Fibroblast of lung (primary cell): Measurements from ENCODE around the gene BMERB1. TPM values are rescaled to one million over a fixed set of nuclear protein-coding genes. Genes with fewer than 3 reads are reported as not detected.
"Not testable (repeated sequence)": the region's sequence is repeated elsewhere in the genome, so short reads cannot be mapped to it uniquely, and the experiment has no call there.

ENCODE experiments used
- DNase-seq, 2 donors: peaks; one replicate each; pipeline versions ENCODE4 v3.0.0 to v3.0.0-alpha.2; 2010; ENCODE audit warnings: low read depth in 2 of 2
- H2AFZ ChIP-seq: 2 replicates; pipeline ENCODE4 v1.5.1; 2012; ENCODE audit warnings: low read length, control low read depth, inconsistent platforms
- H3K27ac ChIP-seq: 2 replicates; pipeline ENCODE4 v1.5.1; 2011; ENCODE audit warnings: low read length, control low read depth; ENCODE audit not compliant: insufficient read depth
- H3K27me3 ChIP-seq: 2 replicates; pipeline ENCODE4 v1.5.1; 2011; ENCODE audit warnings: mild to moderate bottlenecking, low read length; ENCODE audit not compliant: control insufficient read depth, insufficient read depth
- H3K36me3 ChIP-seq: 2 replicates; pipeline ENCODE4 v1.5.1; 2011; ENCODE audit warnings: low read length; ENCODE audit not compliant: control insufficient read depth, insufficient read depth
- H3K4me1 ChIP-seq: 2 replicates; pipeline ENCODE4 v1.5.1; 2011; ENCODE audit warnings: low read length; ENCODE audit not compliant: control insufficient read depth, insufficient read depth; ENCODE audit errors: extremely low read depth
- H3K4me2 ChIP-seq: 2 replicates; pipeline ENCODE4 v1.5.1; 2011; ENCODE audit warnings: low read length, control low read depth; ENCODE audit not compliant: insufficient read depth; ENCODE audit errors: extremely low read depth
- H3K4me3 ChIP-seq, 4 experiments: fragments of 200-600 bp in 1 of 4; sonication (generic) in 1 of 4; replicated peaks in 1 of 4; 2 replicates each; pipeline ENCODE4 v1.5.1; 2011 to 2016; ENCODE audit warnings: low read length in 4 of 4, low read depth in 3 of 4, mild to moderate bottlenecking in 3 of 4, control low read depth in 2 of 4, inconsistent platforms in 1 of 4, mixed read lengths in 1 of 4; ENCODE audit not compliant: insufficient read depth in 1 of 4; ENCODE audit errors: control extremely low read depth in 1 of 4
- H3K79me2 ChIP-seq: 2 replicates; pipeline ENCODE4 v1.5.1; 2012; ENCODE audit warnings: mild to moderate bottlenecking, low read length, inconsistent platforms; ENCODE audit not compliant: control insufficient read depth, insufficient read depth
- H3K9ac ChIP-seq: 2 replicates; pipeline ENCODE4 v1.5.1; 2011; ENCODE audit warnings: mild to moderate bottlenecking, low read length, control low read depth; ENCODE audit not compliant: insufficient read depth
- H3K9me3 ChIP-seq: 2 replicates; pipeline ENCODE4 v1.5.1; 2012; ENCODE audit warnings: low read depth, low read length; ENCODE audit not compliant: control insufficient read depth, insufficient read depth
- H4K20me1 ChIP-seq: 2 replicates; pipeline ENCODE4 v1.5.1; 2011; ENCODE audit warnings: low read length; ENCODE audit not compliant: control insufficient read depth, insufficient read depth; ENCODE audit errors: extremely low read depth
- EZH2 ChIP-seq: IDR thresholded peaks from 2 replicates; pipeline ENCODE4 v1.5.1; 2012; ENCODE audit warnings: low read length, control low read depth, mild to moderate bottlenecking; ENCODE audit errors: missing control alignments
- polyA plus RNA-seq, 2 donors: library from polyadenylated mRNA; depleted of rRNA in 1 of 2; stranded (reverse) in 1 of 2; unstranded in 1 of 2; fragments of >200 nt; gene quantifications; 2 replicates each; pipeline ENCODE4 v1.2.1, GENCODE V29; 2011 to 2012; ENCODE audit warnings: missing spikeins in 1 of 2
- total RNA-seq: library from RNA; depleted of rRNA; stranded (reverse); fragments of >200 nt; gene quantifications from 2 replicates; pipeline ENCODE4 v1.2.1, GENCODE V29; 2014
- TF ChIP-seq, protein P1 (sequence below), 2 donors: IDR thresholded peaks in 1 of 2; conservative IDR thresholded peaks in 1 of 2; 1 replicate in 1 of 2; 2 replicates in 1 of 2; pipeline ENCODE4 v1.5.1; 2011 to 2012; ENCODE audit warnings: low read length in 2 of 2, control low read depth in 1 of 2, inconsistent platforms in 1 of 2, low read depth in 1 of 2, mild to moderate bottlenecking in 1 of 2

The BMERB1 gene
- total and polyA plus RNA-seq, 2 donors (not counting 1 experiment from before 2014, with no cell fraction given) = 39.1 to 46.0 TPM

DNA sequence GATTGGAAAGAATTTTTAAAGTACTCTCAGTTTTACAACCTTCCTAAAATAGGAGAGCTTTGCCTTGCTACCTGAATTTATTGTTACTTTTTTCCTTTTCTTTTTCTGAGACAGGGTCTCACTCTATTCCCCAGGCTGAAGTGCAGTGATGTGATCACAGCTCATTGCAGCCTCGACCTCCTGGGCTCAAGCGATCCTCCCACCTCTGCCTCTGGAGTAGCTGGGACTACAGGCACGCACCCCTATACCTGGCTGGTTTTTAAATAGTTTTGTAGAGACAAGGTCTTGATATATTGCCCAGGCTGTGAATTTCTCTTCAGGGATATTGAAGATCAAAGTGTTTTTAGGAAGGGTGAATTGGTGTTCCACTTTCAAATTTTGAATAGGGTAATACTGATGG is 35.1 kb upstream of the BMERB1 start:
- Histone ChIP-seq H3K36me3 (no peaks in the 10 kb centered on the region), H3K4me3 (no peak overlapping the region), H4K20me1 (no peaks in the 10 kb centered on the region), H3K27ac (no peak overlapping the region), H3K9me3 (no peaks in the 10 kb centered on the region), H2AFZ (no peak overlapping the region), H3K79me2 (no peaks in the 10 kb centered on the region), H3K4me1 (no peaks in the 10 kb centered on the region), H3K9ac (no peak overlapping the region), H3K27me3 (no peaks in the 10 kb centered on the region), H3K4me2 (no peak overlapping the region)
- DNase-seq = no peak
- TF ChIP-seq, protein P1, sequence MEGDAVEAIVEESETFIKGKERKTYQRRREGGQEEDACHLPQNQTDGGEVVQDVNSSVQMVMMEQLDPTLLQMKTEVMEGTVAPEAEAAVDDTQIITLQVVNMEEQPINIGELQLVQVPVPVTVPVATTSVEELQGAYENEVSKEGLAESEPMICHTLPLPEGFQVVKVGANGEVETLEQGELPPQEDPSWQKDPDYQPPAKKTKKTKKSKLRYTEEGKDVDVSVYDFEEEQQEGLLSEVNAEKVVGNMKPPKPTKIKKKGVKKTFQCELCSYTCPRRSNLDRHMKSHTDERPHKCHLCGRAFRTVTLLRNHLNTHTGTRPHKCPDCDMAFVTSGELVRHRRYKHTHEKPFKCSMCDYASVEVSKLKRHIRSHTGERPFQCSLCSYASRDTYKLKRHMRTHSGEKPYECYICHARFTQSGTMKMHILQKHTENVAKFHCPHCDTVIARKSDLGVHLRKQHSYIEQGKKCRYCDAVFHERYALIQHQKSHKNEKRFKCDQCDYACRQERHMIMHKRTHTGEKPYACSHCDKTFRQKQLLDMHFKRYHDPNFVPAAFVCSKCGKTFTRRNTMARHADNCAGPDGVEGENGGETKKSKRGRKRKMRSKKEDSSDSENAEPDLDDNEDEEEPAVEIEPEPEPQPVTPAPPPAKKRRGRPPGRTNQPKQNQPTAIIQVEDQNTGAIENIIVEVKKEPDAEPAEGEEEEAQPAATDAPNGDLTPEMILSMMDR (conservative IDR thresholded peaks at IDR 0.05 in 1 of 2, IDR thresholded peaks at IDR 0.05 in 1 of 2; ENCODE audit: low read depth in 1 of 2, low read length in 2 of 2) = no peak
- TF ChIP-seq EZH2 = no peak

DNA sequence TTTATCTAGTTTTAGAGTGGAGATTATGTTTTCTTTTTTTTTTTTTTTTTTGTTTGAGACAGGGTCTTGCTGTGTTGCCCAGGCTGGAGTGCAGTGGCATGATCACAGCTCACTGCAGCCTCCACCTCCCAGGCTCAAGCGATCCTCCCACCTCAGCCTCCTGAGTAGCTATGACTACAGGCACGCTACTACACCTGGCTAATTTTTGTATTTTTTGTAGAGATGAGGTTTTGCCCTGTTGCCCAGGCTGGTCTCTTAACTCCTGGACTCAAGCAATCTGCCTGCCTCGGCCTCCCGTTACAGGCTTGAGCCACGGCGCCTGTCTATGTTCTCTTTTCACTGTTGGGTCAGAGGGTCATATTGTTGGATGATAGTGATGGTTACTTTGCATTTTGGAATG is 34.1 kb upstream of the BMERB1 start:
- DNase-seq, H3K9ac ChIP-seq, H3K27me3 ChIP-seq, H3K4me3 ChIP-seq, H3K79me2 ChIP-seq, H3K4me1 ChIP-seq, H3K27ac ChIP-seq, H3K9me3 ChIP-seq, H4K20me1 ChIP-seq, H3K36me3 ChIP-seq, H2AFZ ChIP-seq, H3K4me2 ChIP-seq: not testable (repeated sequence)

DNA sequence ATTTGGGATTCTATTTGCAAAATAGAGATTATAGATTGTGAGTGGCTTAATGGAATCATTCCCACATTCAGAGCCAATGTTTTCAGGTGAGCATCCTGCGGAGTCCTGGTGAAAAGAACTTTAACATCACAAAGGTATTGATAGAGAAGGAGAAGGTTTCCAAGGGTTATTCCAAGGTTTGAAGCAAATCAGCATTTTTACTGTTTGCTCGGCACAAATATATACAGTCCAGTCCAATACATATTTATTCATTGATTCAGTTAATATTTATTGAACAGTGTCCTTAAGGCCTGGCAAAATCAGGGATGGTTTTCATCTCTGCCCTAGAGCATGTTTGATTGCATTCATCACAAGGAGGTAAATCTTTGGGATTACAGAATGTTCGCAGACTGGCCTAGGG is 32.4 kb upstream of the BMERB1 start:
- H3K4me1 ChIP-seq = no peaks in the 10 kb centered on the region
- no peaks in the 10 kb centered on the region for H3K36me3 ChIP-seq
- no peak overlapping the region for H2AFZ ChIP-seq
- H4K20me1 ChIP-seq = no peaks in the 10 kb centered on the region
- H3K27ac ChIP-seq = no peak overlapping the region
- DNase-seq = no peak
- H3K27me3 ChIP-seq = no peaks in the 10 kb centered on the region
- TF ChIP-seq, protein P1 (conservative IDR thresholded peaks at IDR 0.05 in 1 of 2, IDR thresholded peaks at IDR 0.05 in 1 of 2; ENCODE audit: low read depth in 1 of 2, low read length in 2 of 2) = no peak
- no peak for TF ChIP-seq EZH2
- no peaks in the 10 kb centered on the region for H3K79me2 ChIP-seq
- H3K9ac ChIP-seq = no peak overlapping the region
- H3K9me3 ChIP-seq = no peaks in the 10 kb centered on the region
- H3K4me3 ChIP-seq = no peak overlapping the region
- H3K4me2 ChIP-seq = no peak overlapping the region
